GM21737 (cell line): ENCODE results near the gene CAMSAP3.

Source experiments
- ATAC-seq: cut with Tn5 transposase; IDR thresholded peaks from one replicate; pipeline ENCODE4 v1.9.1; 2021; ENCODE audit warnings: mild to moderate bottlenecking, moderate library complexity; ENCODE audit not compliant: unreplicated experiment

The CAMSAP3 gene

DNA sequence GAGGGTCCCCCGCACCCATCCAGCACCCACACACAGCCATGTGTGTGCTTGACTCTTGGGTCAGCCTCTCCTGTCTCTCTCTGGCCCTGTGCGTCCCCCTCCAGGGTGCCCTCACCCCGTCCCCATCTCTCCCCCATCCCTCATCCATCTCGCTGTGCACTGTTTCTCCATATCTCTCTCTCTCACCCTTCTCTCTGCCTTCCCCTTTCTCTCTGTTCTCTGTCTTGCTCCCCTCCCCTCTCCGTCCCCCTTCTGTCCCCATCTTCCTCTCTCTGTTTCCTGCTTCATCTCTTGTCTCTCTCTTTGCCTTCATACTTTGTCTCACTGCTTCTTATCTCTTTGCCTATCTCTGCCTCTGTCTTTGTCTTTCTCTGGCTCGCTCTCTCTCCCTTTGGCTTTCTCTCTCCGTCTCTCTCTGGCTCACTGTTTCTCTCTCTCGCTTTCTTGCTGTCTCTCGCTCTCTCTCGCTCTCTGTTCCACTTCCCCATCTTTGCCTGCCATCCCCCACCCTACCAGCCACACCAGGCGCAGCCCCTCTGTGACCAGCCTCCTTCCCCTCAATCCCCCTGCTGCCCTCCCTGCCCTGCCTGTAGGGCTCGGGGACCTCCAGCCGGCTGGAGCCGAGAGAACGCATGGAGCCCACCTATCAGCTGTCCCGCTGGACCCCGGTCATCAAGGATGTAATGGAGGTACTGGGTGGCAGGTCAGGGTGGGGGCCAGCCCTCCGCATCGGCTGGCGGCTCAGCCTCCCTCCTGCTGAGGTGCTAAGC lies 50.2 kb downstream of the CAMSAP3 start:
- ATAC-seq, result no peak

DNA sequence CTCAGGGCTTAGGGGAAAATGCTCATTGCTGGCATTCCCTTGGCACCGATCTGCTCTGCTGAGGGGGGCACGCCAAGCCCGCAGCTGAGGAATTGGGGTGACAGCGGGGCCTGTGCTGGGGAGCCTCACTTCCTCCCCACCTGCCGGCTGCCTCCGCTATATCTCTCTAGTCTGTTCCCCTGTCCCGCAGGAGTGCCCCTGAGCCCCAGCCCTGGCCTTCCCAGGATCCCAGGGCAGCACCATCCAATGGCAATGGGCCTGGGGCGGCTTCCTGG lies 50.7 kb downstream of the CAMSAP3 start:
- no peak for ATAC-seq

DNA sequence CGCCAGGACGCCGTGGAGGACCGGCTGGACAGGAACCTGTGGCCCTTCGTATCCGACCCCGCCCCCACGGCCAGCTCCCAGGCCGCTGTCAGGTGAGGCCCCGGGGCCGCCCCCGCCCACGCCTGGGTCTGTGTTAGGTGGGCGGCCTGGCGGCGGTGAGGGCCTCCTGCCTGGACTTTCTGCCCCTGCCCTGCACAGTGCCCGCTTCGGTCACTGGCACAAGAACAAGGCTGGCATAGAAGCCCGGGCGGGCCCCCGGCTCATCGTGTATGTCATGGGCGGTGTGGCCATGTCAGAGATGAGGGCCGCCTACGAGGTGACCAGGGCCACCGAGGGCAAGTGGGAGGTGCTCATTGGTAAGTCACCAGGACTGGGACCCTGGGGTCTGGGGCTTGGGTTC lies 51.5 kb downstream of the CAMSAP3 start:
- ATAC-seq, result no peak

DNA sequence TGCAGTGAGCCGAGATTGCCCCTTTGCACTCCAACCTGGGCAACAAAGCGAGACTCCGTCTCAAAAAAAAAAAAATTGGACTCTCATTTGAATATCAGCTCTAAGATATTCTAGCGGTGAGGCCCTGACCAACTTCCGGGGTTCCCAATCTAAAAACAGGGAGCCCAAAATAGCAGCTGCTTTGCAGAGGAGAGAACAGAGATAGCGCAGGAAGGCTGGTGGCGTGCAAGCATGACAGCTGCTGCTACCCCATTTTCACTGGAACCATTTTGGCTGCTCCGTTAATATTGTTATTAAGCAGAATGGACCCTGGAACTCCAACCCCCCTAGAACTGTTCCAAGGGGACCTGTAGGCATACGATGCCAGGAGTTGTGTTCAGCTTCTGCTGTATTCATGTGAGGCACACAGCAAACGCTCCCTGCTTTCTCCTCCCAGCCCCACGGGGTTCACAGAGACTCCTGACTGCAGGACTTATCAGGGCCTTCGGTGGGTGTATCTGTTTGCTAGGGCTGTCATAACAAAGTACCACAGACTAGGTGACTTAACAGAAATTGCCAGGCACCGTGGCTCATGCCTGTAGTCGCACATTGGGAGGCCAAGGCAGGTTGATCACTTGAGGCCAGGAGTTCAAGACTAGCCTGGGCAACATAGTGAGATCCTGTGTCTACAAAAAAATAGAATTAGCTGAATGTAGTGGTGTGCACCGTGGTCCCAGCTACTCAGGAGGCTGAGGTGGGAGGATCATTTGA lies 52.8 kb downstream of the CAMSAP3 start:
- no peak for ATAC-seq

DNA sequence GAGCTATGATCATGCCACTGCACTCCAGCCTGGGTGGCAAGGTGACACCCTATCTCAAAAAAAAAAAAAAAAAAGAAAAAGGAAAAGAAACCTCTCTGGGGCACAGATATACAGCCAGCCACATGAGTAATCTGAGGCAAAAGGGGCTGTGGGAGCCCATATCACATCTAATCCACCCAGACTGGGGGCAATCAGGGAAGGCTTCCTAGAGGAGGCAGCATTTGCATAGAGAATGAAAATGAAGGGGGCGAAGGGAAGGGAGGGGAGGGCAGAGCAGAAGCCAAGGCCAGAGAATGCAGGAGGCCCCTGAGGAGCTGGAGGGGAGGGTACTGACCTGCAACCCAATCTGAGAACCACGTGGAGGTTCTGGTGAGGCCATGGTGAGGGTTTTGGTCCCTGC lies 54.5 kb downstream of the CAMSAP3 start:
- ATAC-seq, result no peak

DNA sequence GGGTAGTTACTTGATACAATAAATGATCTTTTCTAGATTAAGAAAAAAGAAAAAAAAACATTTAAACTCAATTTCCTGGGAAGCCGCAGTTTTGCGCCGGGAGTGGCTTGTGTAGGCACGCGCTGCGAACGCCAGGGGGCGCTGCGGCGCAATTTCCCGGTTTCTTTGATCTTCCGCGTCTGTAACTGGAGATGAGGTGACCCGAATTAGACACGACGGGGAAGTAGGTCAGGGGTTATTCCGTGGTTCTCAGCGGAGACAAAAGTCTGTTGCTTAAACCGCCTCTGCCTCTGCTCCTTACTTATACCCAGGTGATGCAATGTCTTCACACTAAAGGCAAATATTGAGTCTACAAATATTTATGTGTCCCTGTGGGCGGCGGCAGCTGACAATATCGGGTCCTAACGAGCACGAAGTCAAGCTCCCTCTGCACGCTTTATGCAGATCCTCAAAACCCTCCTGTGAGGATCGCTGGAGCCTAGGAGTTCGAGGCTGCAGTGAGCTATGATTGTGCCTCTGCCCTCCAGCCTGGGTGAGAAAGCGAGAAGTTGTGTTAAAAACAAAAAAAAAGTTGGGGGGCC lies 56.5 kb downstream of the CAMSAP3 start:
- ATAC-seq, result no peak

DNA sequence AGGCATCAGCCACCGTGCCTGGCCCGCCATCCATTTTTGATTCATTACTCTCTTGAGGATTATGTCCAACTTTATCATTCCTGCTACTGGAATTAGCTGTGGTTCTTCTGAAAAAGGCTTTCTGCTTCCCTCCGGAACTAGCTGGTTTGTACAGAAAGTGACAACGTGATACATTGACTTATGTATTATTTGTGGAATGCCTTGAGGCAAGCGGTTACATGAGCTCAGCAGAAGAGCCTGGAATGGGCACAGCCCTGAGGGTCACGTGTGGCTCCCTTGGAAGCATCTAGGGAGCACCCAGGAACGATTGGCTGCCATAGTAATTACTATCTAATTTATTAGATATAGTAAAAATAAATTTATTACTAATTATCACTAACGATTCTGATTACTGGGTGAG lies 58.7 kb downstream of the CAMSAP3 start:
- ATAC-seq, result no peak

DNA sequence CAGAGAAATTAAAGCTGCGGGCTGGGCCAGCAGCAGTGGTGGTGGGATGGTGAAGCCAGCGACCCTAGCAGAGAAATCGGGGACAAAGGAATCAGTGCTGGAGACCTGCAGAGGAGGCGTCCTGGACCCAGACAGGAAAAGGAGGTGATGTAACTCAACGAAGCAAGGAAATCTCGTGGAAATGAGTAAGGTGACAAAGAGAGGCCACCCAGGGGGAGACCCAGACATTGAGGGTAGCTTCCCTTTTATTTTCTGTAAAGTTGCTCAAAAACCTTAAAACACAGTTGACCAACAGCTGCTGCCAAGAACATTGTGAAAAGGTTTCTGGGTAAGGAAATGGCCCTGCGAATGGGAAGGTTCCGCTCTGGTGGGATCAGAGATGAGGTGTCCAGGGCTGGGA lies 59.9 kb downstream of the CAMSAP3 start:
- ATAC-seq, result no peak

DNA sequence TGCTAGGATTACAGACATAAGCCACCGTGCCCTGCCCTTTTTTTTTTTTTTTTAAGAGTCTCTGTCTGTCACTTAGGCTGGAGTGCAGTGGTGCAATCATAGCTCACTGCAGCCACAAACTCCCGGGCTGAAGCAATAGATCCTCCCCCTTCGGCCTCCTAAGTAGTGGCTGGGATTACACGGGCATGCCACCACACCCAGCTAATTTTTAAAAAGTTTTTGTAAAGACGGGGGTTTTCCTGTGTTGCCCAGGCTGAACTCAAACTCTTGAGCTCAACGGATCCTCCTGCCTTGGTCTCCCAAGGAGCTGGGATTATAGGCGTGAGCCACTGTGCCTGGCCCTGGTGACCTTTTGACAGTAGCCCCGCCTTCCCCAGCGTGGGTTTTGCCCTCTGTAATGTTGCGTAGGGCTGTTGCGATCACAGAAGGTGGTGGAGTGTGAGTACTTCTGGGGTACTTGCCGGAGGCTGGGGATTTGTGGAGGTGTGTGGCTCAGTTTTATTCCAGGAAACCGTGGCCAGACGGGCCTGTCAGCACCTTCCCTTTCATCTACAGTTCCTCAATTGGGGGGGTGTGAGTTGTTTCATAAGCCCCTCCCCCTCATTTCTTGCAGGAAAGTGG lies 61.6 kb downstream of the CAMSAP3 start:
- ATAC-seq, result no peak

DNA sequence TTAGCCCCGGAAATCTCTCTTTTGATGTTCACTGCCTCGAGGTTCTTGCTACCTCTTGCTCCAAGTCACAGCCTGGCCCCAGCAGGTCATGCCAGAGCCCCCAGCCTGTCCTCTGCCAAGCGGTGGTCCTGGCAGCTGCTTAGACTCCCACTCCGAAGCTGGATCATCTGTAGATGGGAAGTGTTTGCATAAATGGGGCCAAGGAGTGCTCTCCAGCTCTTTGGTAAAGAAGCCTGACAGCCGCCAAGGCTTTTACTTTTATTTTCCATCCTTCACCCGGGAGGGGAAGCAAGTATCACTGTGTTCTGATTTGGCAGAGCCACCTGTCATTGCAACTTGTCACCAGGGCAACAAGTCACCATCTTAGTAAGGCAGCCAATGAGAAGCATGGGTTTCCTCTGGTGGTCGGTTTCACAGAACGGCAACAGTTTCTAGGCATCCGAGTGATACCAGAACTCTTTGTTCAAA lies 62.6 kb downstream of the CAMSAP3 start:
- ATAC-seq, result peak; percentile 88

DNA sequence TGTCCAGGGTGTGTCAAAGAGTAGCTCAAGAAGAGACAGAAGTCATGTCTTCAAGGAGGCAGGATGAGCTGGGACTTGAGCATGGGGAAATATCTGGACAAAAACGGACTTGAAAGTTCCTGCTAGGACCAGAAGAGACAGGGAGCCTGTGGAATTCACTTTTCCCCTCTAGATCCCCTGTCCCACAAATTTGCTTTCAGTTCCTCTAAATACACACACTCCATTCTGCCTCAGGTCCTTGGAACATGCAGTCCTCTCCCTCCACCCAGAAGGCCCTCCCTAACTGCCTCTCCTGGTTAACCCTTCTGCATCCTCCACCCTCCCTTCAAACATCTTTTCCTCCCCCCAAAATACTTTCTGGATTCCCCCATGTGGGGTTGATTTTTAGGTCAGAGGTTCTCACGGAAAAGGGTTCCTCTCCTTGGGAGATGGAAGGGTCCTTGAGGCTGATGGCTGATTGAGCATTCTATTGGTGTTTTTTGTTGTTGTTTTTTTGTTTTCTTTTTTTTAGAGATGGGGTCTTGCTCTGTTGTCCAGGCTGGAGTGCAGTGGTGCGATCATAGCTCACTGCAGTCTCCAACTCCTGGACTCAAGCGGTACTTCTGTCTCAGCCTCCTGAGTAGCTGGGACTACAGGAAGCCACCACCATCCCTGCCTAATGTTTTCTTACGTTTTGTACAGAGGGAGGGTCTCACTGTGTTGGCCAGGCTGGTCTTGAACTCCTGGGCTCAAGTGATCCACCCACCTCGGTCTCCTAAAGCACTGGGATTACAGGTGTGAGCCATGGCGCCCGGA lies 66.3 kb downstream of the CAMSAP3 start:
- ATAC-seq, result no peak

DNA sequence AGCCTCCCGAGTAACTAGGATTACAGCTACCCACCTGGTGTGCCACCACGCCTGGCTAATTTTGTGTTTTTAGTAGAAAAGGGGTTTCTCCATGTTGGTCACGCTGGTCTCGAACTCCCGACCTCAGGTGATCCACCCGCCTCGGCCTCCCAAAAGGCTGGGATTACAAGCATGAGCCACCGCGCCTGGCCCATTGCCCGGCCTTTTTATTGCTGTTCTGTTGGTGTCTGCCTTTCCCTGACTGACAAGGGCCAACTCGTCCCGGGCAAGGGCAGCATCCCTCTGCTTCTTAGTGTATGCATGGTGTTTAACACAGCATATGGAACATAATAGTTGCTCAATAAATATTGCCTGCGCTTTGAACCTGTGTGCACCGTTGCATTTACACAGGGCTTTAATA lies 67.0 kb downstream of the CAMSAP3 start:
- ATAC-seq, result no peak

DNA sequence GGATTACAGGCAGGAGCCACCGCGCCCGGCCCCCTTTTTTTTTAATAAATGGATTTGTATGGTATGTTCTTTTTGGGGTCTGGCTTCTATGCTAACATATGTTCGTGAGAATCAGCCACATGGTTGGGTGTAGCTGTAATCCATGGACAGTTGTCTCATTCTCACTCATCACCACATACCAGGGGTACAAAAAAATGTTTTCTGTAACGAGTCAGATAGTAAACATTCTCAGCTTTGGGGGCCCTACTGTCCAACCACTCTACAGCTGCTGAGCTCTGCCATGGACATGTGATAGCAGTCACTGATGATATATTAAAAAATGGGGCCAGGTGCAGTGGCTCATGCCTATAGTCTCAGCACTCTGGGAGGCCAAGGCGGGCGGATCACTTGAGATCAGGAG lies 68.0 kb downstream of the CAMSAP3 start:
- ATAC-seq, result no peak

DNA sequence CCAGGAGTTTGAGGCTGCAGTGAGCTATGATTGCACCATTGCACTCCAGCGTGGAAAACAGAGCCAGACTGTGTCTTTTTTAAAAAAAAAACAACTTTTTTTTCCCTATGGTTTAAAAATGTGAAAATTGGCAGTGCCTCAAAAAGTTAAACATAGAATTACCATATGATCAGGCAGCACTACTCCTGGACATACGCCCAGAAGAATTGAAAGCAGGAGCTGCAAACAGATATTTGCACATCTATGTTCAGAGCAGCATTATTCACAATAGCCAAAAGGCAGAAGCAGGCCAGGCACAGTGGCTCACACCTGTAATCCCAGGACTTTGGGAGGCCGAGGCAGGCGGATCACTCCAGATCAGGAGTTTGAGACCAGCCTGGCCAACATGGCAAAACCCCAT lies 69.4 kb downstream of the CAMSAP3 start:
- ATAC-seq, result no peak
